Caco-2 (cell line): ENCODE data around the gene PRPF19. TPM values are rescaled to one million over a fixed set of nuclear protein-coding genes. Genes with fewer than 3 reads are reported as not detected.

Experiments
- BruUV-seq: library from RNA; stranded (reverse); fragments of 400-500 nt; replicated peaks from 2 replicates; lab custom pipeline; 2021; lab: Mats Ljungman, UMichigan
- CTCF ChIA-PET: fragments of 300-600 bp; sonication (Branson Sonifier 250); formaldehyde crosslinking; loops from one replicate; lab custom pipeline; 2022; ENCODE audit warnings: antibody characterized with exemption; lab: Charles Lee
- POLR2A ChIA-PET: fragments of 300-600 bp; sonication (Branson Sonifier 250); formaldehyde crosslinking; loops from one replicate; lab custom pipeline; 2022; ENCODE audit warnings: antibody characterized with exemption; lab: Charles Lee
- DNase-seq, 2 experiments: peaks; one replicate each; pipeline versions ENCODE4 v3.0.0 to v3.0.0-alpha.2; 2020 to 2022
- H3K27me3 ChIP-seq: replicated peaks from 2 replicates; pipeline ENCODE4 v1.6.0; 2011; ENCODE audit warnings: low read length; ENCODE audit not compliant: control insufficient read depth, insufficient read depth
- H3K36me3 ChIP-seq: 2 replicates; pipeline ENCODE4 v1.5.1; 2011; ENCODE audit warnings: low read length; ENCODE audit not compliant: control insufficient read depth, insufficient read depth
- H3K4me1 ChIP-seq: fragments of 250-450 bp; sonication (Bioruptor Pico); 2 replicates; pipeline ENCODE4 v1.5.1; 2020; ENCODE audit warnings: mild to moderate bottlenecking
- H3K4me3 ChIP-seq: 2 replicates; pipeline ENCODE4 v1.5.1; 2011; ENCODE audit warnings: low read depth, mild to moderate bottlenecking, control low read depth, low read length
- H3K9me3 ChIP-seq: fragments of 250-450 bp; sonication (Bioruptor Pico); 2 replicates; pipeline ENCODE4 v1.5.1; 2020; ENCODE audit warnings: mild to moderate bottlenecking, moderate library complexity
- H3K27ac Mint-ChIP-seq: one replicate; pipeline ENCODE4 v1.8.0; 2022; ENCODE audit warnings: mixed read lengths; ENCODE audit not compliant: unreplicated experiment
- H3K27me3 Mint-ChIP-seq: one replicate; pipeline ENCODE4 v1.8.0; 2022; ENCODE audit warnings: mixed read lengths; ENCODE audit not compliant: insufficient read depth, unreplicated experiment
- H3K36me3 Mint-ChIP-seq: one replicate; pipeline ENCODE4 v1.8.0; 2022; ENCODE audit warnings: mild to moderate bottlenecking, mixed read lengths; ENCODE audit not compliant: insufficient read depth, unreplicated experiment
- H3K4me1 Mint-ChIP-seq: one replicate; pipeline ENCODE4 v1.8.0; 2022; ENCODE audit warnings: low read depth, mixed read lengths; ENCODE audit not compliant: unreplicated experiment
- H3K4me3 Mint-ChIP-seq: one replicate; pipeline ENCODE4 v1.8.0; 2022; ENCODE audit warnings: mild to moderate bottlenecking, moderate library complexity, mixed read lengths; ENCODE audit not compliant: unreplicated experiment
- H3K9me3 Mint-ChIP-seq: one replicate; pipeline ENCODE4 v1.8.0; 2022; ENCODE audit warnings: mixed read lengths; ENCODE audit not compliant: unreplicated experiment
- CTCF ChIP-seq, 2 experiments: fragments of 200-600 bp in 1 of 2; IDR thresholded peaks; 1 replicate in 1 of 2; 2 replicates in 1 of 2; pipeline versions ENCODE4 v1.5.1 to v1.8.0; 2011 to 2022; ENCODE audit warnings: antibody characterized with exemption in 1 of 2, control low read depth in 1 of 2, inconsistent platforms in 1 of 2, low read depth in 1 of 2, low read length in 1 of 2, mild to moderate bottlenecking in 1 of 2, moderate library complexity in 1 of 2; ENCODE audit not compliant: insufficient read depth in 1 of 2, severe bottlenecking in 1 of 2, unreplicated experiment in 1 of 2
- intact Hi-C: fragments of 100-400 bp; cut with micrococcal nuclease; formaldehyde crosslinking; loops from one replicate; pipeline ENCODE4 v1.10.0; 2022; ENCODE audit not compliant: unreplicated experiment
- total RNA-seq: library from RNA; stranded (reverse); gene quantifications from 2 replicates; pipeline ENCODE4 v1.2.3, GENCODE V29; 2022

Gene PRPF19
- total RNA-seq, 1 experiment from 2014 or later: 183 TPM

- H3K36me3 ChIP-seq: no peaks in the 10 kb centered on the region
- Mint-ChIP-seq H3K27ac (no peak overlapping the region), H3K4me1 (peaks cover 7% of the 10 kb centered on the region), H3K27me3 (no peaks in the 10 kb centered on the region), H3K36me3 (peaks cover 23% of the 10 kb centered on the region), H3K4me3 (no peak overlapping the region), H3K9me3 (no peaks in the 10 kb centered on the region)
- TF ChIP-seq CTCF (IDR thresholded peaks at IDR 0.05; ENCODE audit: insufficient read depth in 1 of 2, low read depth in 1 of 2, low read length in 1 of 2, severe bottlenecking in 1 of 2, unreplicated experiment in 1 of 2): no peak
- CTCF ChIA-PET: no interaction called here
- POLR2A ChIA-PET: no interaction called here
- peaks cover 25% of the 10 kb centered on the region for H3K4me1 ChIP-seq
- no peak for DNase-seq
- BruUV-seq: no TSS peak
- H3K4me3 ChIP-seq: no peak overlapping the region
- H3K9me3 ChIP-seq: no peaks in the 10 kb centered on the region
- H3K27me3 ChIP-seq: no peaks in the 10 kb centered on the region
- intact Hi-C loops: loop anchor here (5.0 kb wide), 1 partner anchor 208 kb away; no protein-coding TSS in a partner anchor
Measured at GRCh38 chr11:60919320-60919719, 12.9 kb upstream of the PRPF19 start.

GRCh38 chr11:60918939-60919265 is 12.5 kb upstream of the PRPF19 start:
- ChIA-PET POLR2A (no interaction called here), CTCF (no interaction called here)
- H3K4me1 ChIP-seq: peaks cover 22% of the 10 kb centered on the region
- TF ChIP-seq CTCF (IDR thresholded peaks at IDR 0.05; ENCODE audit: insufficient read depth in 1 of 2, low read depth in 1 of 2, low read length in 1 of 2, severe bottlenecking in 1 of 2, unreplicated experiment in 1 of 2): no peak
- Mint-ChIP-seq H3K4me3 (no peak overlapping the region), H3K9me3 (no peaks in the 10 kb centered on the region), H3K36me3 (peaks cover 27% of the 10 kb centered on the region), H3K27me3 (no peaks in the 10 kb centered on the region), H3K27ac (no peak overlapping the region), H3K4me1 (peaks cover 7% of the 10 kb centered on the region)
- no peaks in the 10 kb centered on the region for H3K9me3 ChIP-seq
- DNase-seq: no peak
- H3K27me3 ChIP-seq: no peaks in the 10 kb centered on the region
- H3K4me3 ChIP-seq: no peak overlapping the region
- no TSS peak for BruUV-seq
- intact Hi-C loops: loop anchor here (5.0 kb wide), 1 partner anchor 208 kb away; no protein-coding TSS in a partner anchor
- no peaks in the 10 kb centered on the region for H3K36me3 ChIP-seq

GRCh38 chr11:60918251-60918938 is 12.0 kb upstream of the PRPF19 start:
- DNase-seq: peak in 1 of 2 experiments; percentile 44
- BruUV-seq: no TSS peak
- ChIA-PET POLR2A (no interaction called here), CTCF (no interaction called here)
- intact Hi-C loops: loop anchor here (5.0 kb wide), 1 partner anchor 209 kb away; no protein-coding TSS in a partner anchor
- H3K27me3 Mint-ChIP-seq: no peaks in the 10 kb centered on the region
- H3K4me3 Mint-ChIP-seq: no peak overlapping the region
- Histone ChIP-seq H3K4me1 (peaks cover 24% of the 10 kb centered on the region), H3K27me3 (no peaks in the 10 kb centered on the region), H3K4me3 (no peak overlapping the region), H3K36me3 (no peaks in the 10 kb centered on the region), H3K9me3 (no peaks in the 10 kb centered on the region)
- no peaks in the 10 kb centered on the region for H3K9me3 Mint-ChIP-seq
- TF ChIP-seq CTCF (IDR thresholded peaks at IDR 0.05; ENCODE audit: insufficient read depth in 1 of 2, low read depth in 1 of 2, low read length in 1 of 2, severe bottlenecking in 1 of 2, unreplicated experiment in 1 of 2): no peak
- H3K27ac Mint-ChIP-seq: no peak overlapping the region
- peaks cover 29% of the 10 kb centered on the region for H3K36me3 Mint-ChIP-seq
- peaks cover 7% of the 10 kb centered on the region for H3K4me1 Mint-ChIP-seq
